D341Med (cell line): ENCODE data around the gene HJURP.

Source experiments
- DNase-seq: peaks from one replicate; pipeline ENCODE4 v3.0.0; 2012; ENCODE audit warnings: low spot score

Gene HJURP

DNA sequence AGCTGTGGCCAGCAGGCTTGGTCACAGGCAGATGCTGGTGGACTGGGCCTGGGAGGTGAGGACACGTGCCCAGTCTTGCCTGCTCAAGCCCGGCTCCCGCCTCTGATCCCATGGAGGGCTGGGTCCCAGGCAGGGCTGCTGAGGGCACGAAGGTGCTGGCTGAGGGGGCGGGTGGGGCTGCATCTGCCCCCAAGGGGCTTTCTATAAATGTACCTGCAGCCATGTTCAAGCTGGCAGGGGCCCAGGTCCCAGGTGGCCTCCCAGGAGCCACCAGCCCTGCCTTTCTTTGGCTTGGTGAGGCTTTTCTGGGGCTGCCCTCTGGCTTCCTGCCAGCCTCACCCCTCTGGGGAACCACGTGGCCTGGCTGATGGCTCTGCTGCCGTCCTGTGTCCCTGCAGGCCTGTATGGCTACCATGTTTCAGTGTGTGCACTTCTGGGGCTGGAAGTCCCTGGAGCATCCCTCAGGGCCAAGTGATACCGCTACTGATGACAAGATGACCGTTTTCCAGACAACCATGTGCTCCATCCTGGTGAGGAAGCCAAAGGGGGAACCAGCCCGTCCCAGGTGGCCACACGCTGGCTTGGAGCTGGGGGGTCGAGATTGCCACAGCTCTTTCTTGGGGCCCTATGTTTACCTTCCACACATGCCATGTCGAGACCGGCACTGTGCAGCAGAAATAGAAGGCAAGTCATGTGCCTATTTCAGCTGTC, 23.2 kb downstream of the HJURP start:
- no peak for DNase-seq

DNA sequence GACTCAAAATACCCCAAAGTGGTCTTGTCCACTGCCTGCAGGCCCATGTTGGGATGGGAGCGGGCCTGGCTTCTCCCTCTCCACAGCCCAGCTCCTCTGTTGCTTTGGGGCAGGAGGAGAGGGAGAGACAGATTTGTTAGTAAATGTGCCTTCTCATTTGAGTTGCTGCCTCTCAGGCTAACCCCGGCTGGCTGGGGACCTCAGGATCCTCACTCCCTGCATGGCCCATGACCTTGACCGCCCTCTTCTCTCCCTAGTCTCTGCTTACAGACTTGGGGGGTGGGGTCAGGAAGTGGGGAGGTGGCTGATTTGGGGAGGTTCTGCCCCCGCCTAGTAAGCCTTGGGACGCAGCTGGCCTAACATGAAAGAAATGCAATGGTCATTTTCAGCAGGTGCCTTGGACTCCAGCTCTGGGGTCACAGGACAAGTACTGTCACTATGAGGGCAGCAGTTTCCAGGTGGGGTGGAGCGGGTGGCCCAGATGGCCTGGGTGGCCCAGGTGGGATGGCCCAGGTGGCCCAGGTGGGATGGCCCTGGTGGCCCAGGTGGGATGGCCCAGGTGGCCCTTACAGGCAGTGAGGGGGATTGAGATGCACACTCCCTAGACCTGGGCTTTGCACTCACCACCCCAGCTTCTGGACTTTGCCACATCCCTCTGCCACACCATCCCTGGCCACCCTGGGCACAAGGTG, 24.1 kb downstream of the HJURP start:
- no peak for DNase-seq

DNA sequence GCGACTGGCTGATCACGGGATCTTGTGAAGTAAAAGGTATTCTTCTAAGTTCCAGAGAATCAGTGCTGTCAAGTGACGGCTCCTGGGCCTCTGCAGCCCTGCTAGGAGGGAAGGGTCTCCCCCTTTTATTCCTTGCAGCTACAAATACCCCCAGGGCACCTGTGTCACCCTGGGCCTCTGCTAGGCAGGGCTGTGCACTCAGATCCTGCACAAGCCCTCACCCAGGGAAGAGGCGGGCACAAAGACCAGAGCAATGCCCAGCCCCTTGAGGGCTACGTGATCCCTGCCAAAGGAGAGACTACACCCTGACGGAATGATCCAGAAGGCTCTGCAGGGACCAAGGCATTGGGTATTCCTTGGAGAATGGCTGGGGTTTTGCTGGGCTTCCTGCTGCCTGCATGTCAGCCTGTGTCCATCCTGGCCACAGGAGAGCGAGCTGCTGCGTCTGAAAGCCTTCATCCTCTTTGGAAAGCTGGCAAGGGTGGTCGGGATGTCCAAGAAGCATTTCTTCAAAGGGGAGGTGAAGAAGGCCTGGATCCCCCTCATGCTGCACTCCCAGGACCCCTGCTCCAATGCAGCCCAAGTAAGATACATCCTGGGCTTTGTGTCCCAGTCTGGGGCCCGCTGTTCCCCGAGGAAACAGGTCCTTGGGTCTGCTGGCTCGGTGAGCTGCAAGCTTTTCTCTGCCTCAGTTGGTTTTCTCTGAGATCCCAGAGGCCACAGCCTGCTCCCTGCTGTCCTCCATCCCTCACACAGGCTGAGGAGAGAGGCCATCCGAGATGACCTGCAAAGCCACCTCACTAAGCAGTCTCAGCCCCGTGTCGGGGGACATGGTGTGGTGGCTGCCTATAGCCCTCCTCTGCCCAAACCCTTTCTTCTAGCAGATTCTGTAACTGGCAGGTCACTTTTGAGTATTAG, 24.9 kb downstream of the HJURP start:
- no peak for DNase-seq

DNA sequence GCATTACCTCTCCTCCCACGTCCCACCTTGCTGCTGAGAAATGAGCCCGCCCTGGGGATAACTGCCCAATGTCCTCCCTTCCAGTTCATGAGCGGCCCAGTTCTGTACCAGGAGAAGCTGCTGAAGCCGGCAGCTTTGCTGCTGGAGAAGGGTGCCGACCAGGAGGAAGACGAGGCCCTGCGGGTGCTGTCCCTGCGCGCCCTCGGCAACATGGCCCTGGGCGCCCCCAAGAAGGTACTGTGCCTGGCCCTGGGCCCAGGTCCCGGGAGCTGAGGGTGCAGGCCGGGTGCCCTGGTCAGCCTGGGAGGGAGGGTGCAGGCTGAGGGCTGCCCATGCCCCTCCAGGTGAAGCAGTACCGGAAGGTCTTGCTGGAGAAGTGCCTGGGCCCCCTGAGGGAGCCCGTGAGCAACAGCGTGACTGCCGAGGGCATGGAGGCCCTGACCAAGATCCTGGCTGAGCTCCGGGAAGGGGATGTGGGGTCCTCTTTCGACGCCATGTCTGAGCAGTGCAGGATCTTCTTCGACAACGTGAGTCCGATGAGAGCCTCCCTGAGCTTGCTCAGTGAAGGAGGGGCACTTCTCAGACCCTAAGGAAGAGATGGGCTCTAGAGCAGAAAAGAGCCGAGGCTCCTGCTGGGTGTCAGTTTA, 25.7 kb downstream of the HJURP start:
- no peak for DNase-seq

DNA sequence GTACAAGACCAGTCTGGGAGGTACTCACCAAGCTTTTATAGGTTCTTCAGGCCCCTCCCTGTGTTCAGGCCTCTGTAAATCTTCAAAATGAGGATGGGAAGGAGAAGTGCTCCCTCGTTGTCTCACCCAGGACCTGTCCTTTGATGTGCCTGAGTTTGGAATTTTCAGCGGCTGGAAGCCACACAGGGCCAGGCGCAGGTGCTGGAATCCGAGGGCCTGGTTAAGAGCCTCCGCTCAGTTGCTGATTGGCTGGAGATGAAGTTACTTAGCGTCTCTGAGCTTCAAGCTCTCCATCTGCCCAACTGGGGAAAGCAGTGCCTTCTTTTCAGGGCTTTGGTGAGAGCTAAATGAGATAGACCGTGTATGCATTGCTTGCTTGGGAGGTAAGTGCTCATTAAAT, 30.0 kb downstream of the HJURP start:
- DNase-seq = no peak

DNA sequence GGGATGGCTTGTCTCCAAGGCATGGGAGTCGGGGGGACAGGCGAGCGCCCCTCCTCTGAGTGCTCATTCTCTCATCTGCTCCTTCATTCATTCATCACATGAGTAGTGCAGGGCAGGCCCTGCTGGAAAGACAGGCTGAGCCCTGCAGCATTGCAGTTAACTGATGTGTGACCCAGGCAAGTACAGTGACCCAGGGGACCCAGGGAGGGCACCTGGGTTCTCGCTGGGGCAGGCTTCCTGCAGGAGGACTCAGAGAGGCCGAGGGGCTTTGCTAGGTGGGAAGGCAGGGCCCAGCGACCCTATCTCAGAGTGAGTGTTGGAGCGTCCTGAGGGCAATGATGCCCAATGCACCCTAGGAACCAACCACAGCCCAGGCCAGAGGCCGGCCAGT, 30.6 kb downstream of the HJURP start:
- no peak for DNase-seq

DNA sequence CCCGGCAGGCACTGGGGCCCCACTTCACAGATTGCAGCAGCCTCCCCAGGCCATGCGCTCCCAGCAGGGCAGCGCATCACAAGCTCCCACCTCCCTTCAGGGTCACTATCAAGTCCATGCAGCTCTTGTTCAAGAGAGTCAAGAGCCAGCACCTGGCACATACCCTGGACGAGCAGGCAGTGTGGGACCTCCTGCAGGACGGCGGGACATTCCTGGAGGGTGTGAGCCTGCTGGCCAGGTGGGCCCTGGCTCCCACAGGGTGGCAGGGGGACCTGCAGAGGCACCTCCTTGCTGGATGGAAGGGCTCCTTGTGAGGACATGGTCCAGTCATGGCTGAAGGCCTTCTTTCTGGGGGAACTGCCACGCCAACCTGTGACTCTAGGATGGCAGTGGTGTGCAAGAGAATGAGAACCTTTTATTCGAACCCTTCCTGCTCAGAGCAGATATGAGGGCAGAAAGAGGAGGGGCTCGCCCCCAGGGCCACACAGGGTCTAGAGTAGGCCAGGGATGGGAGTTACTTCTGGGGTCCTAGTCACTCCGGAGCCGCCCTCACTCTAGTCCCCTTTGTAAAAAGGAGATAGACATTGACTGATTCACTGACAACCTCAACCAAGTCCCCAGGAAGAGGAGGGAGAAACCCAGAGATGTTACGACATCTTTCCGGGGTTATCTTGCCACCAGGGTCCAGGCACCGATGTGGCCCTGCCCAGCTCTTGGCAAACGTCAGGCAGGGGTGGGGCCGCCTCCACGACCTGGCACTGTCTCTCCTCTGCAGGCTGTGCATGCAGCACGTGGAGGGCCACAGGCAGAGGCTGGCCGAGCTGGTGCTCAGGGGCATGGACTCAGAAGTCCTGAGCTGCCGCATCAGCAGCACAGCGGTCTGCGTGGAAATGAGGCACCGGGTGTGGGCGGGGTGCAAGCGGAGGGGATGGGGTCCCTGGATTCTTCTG, 31.3 kb downstream of the HJURP start:
- no peak for DNase-seq

DNA sequence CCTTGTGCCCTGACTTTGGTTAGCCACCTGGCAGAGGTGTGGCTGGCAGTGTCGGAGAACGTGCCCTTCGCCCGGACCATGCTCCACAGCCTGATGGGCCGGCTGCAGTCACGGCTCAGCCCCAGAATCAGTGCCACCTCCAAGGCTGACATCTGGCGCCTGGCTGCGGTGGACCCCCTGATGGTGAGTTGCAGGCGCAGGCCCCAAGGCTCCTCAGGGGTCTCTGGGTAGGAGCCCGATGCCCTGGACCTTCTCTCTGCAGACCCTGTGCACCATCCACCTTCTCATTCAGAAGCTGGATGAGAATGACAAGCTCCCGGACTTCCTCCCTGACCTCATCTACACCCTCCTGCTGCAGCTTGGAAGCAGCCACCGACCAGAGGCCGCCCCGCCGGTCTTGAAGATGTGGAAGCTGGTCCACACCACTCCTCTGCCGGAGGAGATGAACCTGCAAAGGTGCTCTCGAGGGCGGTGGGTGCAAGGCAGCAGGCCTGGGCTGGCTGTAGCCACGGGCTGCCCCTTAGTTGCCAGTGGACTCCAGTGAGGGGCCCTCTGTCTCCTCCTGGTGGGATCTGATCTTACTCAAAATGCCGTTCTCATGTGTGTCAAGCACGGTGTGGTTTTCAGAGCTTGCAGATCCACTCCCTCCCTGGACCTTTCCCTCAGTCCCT, 32.1 kb downstream of the HJURP start:
- DNase-seq = no peak

DNA sequence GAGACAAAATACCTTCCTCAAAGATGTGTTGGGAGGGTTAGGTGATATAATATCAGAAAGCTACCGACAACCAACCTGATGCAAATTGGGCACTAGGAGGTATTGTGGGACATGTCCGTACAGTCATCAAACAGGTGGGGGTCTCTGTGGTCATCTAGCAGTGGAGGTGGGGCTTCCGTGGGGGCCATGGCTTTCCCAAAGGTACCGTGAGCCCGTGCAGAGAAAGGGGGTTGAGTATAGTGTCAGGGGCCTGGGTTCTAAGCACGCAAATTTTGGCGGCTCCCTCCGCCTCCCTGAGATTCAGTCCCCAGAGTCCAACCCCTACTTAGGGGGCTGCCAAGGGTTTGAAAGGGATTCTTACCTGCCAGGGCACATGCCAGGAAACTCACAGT, 32.6 kb downstream of the HJURP start:
- DNase-seq = no peak

DNA sequence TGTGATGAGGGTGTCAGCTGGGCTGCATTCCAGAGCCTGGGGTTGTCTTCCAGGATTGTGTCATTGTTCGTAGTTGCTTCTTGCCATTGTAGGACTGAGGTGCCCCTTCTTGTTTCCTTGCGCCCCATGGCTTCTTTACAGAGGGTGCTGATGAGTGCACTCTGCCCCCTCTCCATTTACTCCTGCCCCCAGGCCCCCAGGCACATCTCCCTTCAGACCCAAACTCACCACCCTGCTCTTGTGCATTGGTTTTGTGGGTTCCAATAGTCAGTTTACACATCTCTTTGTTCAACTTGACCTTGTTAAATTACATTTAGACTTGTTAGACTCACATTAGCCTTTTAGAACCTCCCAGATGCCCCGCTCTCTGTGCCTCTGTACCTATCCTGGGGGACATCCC, 33.1 kb downstream of the HJURP start:
- DNase-seq = no peak

DNA sequence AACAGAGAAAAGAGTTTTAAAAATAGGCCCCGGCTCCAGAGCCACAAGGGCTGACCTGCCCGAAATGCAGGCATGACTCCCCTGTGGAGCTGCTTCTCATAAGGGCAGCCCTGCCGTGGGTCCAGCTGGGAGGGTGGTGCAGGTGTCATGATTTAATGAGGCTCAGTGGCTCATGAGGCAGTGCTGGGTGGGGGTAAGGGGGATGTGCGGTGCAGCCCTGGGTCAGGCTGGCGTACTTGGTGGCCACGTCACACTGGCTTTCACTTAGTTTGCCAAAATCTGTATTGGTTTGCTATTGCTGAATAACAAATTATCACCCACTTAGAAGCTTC, 33.6 kb downstream of the HJURP start:
- DNase-seq = no peak

DNA sequence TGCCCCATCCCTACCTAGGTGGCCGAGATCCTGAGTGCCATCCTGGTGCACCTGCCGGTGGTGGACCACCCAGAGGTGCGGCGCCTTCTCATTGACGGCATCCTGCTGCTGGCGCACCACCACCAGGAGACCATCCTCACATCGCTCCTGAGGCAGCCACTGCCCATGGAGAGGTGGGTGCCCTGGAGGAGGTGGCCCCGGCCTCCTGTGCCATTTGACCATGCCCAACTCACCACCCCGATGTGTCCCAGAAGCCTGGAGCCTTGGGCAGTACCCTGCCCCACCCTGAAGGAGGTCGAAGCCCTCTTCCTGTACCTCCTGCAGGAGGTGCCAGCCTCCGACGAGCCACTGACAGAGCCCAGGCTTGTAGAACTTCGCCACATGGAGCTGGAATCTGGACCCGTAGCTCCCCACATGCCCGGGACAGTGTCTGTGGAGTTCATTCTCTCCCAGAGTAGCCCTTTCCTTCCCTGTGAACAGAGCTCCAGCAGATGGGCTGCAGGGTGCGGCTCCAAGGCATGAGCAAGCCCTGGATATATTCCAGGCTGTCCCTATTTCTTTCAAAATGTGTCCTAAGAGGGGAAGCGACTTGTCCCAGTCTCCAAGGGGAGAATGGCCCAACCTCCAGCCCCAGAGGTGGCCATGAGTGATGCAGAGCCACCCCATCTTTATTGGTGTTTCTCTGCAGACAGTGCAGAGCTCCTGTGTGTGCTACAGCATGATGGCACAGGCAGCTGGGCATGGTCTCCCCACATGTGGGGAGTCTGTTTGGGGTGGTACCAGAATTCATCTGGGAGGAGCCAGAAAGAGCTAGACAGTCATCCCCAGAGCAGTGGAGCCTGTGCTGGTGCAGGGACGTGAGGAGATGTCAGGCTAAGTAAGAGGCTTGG, 34.2 kb downstream of the HJURP start:
- no peak for DNase-seq

DNA sequence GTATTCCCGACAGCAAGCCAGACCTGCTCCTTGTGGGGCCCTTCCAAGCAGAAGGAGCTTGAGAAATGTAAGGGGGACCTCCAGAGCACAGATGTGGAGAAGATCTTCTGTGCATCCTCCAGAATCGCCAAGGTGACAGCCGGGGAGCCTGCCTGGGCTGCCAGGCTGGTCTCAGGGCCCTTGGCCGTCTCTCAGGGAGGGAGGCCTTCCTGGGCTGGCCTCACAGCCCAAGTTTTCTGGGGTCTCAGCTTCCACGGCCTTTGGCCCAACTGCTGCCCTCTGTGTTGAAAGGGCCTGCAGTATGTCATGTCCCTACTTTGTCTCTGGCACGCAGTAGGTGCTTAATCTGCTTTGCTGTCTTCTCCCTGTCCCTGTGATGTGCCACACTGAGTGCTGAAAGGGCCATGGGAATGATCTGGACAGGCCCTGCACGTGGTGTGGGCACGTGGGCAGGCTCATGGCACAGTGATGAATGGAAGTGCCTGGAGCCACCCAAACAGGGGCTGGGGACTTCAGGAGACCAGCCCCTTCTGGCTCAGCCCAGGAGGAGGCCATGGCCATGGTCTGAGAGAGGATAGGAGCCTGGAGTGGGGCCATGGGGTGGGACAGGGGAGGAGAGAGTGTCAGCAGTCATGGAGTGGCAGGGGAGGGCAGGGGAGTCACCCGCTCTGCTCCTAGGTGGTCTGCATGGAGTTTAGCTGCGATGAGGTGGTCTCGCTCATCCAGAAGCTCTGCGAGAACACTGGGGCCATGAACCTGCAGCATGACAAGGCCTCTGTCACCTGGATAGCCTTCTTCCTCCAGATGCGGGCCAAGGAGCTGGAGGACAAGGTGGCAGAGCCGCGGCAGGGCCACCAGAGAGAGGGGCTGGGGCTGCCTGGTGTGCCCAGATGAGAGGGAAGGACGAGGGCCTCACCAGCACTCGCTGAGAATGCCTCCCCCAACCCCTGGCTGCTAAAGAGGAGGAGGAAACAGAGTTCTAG, 35.4 kb downstream of the HJURP start:
- no peak for DNase-seq

DNA sequence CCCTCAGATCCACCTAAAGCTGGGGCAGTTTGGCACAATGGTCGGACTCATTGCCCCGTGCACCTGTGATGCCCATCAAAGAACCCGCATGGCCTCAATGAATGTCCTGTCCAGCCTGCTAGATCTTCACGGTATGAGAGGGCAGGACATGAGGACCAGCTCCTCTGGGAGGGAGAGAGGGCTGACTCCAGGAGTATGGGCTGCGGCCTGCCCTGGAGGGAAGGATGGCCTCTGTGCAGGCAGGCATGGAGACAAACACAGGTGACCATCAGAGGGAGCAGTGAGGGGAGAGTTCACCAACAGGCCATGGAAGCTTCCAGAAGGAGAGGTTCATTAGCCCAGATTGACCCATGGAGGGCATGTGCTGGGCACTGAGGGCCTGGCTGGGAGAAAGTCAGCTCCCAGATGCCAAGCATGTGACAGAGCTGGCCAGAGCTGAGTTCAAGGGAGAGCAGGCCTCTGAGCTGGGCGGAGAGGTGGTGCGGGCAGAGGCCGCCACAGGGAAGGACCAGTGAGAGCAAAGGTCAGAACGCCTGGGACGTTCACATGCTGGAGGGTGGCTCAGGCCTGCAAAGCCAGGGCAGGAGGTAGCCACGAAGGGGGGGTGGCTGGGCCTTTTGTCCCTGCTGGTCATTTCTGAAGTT, 36.2 kb downstream of the HJURP start:
- DNase-seq = no peak

DNA sequence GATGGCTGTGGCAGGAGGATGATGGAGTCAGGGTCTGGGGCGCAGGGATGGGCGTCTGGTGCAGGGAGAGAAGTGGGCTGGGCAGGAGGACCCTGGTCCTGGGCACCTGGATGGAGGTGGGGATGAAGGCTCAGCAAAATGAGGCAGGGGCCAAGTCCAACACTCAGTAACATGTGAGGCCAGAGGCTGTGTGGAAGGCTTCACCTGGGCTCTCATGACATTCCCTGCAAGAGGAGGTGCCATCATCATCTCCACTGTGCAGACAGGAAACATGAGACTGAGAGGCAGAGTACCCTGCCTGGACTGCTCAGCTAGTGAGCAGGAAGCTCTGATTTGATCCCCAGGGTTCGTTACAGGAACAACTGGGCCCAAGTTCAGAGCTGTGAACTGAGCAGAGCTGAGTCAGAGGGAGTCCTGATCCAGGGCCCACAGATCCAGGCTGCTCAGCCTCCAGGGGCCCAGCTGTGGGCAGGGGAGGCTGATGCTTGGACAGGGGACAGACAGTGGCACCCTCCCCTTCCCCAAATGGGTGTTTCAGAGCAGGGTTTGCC, 36.9 kb downstream of the HJURP start:
- DNase-seq = no peak

DNA sequence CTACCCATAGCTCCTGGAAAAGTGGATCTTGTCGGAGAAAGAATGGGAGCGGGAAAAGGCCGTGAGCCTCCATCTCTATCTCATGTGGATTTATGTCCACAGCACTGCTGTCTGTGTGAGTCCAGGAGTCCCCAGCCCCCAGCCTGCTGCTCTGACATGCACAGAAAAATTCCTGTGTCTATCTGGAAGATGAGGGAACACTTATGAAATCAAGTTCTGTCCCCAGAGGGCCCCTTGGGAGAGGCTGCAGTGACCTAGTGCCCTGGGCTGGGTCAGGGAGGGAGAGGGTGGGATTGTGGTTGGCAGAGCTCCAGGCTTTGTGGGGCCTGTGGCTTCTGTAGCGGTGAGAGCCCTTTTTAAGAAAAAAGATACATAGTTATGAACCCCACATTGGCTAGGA, 37.6 kb downstream of the HJURP start:
- DNase-seq = no peak

DNA sequence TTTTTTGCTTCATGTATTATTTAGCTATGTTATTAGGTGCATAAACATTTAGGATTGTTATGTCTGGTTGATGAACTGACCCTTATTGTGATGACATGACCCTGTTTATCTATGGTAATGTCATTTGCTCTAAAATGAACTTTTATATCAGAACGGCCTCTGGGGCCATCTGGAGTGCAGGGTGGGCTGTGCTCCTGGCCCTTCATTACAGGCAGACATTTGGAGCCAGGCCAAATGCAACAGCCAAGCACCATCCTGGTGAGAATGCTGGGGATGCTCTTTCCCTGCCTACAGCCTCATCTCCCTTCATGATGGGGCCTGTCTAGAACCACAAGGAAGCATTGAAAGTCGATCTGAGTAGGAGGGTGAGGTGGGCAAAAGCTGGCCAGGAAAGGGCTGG, 38.0 kb downstream of the HJURP start:
- no peak for DNase-seq

DNA sequence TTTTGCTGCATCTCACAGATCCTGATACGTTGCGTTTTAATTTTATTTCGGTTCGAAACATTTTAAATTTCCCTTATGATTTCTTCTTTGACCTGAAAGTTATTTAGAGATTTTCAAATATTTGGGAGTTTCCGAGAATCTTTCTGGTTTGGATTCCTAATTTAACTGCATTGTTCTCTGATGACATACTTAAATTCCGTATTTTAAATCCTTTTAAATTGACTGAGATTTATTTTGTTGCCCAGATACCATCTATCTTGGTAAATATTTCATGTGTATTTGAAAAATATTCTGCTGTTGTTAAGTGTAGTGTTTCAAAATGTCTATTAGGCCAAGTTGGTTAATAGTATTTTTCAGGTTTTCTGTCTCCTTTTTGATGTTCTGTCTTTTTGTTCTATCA, 38.5 kb downstream of the HJURP start:
- DNase-seq = no peak
